B cell (primary cell): ENCODE results near the gene ARHGAP1.

ENCODE experiments used
- CTCF ChIP-seq: fragments of 200-600 bp; IDR thresholded peaks from one replicate; pipeline ENCODE4 v1.8.0; 2022; ENCODE audit warnings: antibody characterized with exemption, mild to moderate bottlenecking
- EZH2 ChIP-seq: IDR thresholded peaks from 2 replicates; pipeline ENCODE4 v1.6.1; 2012; ENCODE audit warnings: borderline replicate concordance, low read depth, mild to moderate bottlenecking, moderate library complexity, low read length; ENCODE audit not compliant: insufficient read depth, poor library complexity, severe bottlenecking

GRCh38 chr11:46680815-46681214 is 19.6 kb downstream of the ARHGAP1 start:
- TF ChIP-seq CTCF (no peak), EZH2 (no peak)
